HCT116 (cell line): ENCODE data around the gene MAMLD1.

Experiments
- CBX3 ChIP-seq: IDR thresholded peaks from 2 replicates; pipeline ENCODE4 v1.6.1; 2012; ENCODE audit warnings: low read depth
- EGR1 ChIP-seq: IDR thresholded peaks from 2 replicates; pipeline ENCODE4 v1.6.1; 2012; ENCODE audit warnings: low read depth
- EZH2 ChIP-seq: fragments of 200-600 bp; sonication (generic); IDR thresholded peaks from 2 replicates; pipeline ENCODE4 v1.6.1; 2017; ENCODE audit warnings: antibody characterized with exemption, mixed run types
- EZH2phosphoT487 ChIP-seq: fragments of 200-600 bp; IDR thresholded peaks from 2 replicates; pipeline ENCODE4 v1.6.1; 2018; ENCODE audit warnings: antibody characterized with exemption, borderline replicate concordance
- POLR2A ChIP-seq: IDR thresholded peaks from 2 replicates; pipeline ENCODE4 v1.7.0; 2011; ENCODE audit warnings: borderline replicate concordance; ENCODE audit not compliant: insufficient read depth, insufficient read length; ENCODE audit errors: extremely low read depth
- TF ChIP-seq, protein P1 (sequence below), 3 experiments: fragments of 200-600 bp in 1 of 3; sonication (generic) in 1 of 3; IDR thresholded peaks in 2 of 3; conservative IDR thresholded peaks in 1 of 3; 2 replicates each; pipeline ENCODE4 v1.5.1; 2012 to 2017; ENCODE audit warnings: low read depth in 2 of 3, low read length in 2 of 3, antibody characterized with exemption in 1 of 3, borderline replicate concordance in 1 of 3, control low read depth in 1 of 3, mild to moderate bottlenecking in 1 of 3, mixed read lengths in 1 of 3, mixed run types in 1 of 3, moderate library complexity in 1 of 3; ENCODE audit not compliant: insufficient read depth in 1 of 3

DNA sequence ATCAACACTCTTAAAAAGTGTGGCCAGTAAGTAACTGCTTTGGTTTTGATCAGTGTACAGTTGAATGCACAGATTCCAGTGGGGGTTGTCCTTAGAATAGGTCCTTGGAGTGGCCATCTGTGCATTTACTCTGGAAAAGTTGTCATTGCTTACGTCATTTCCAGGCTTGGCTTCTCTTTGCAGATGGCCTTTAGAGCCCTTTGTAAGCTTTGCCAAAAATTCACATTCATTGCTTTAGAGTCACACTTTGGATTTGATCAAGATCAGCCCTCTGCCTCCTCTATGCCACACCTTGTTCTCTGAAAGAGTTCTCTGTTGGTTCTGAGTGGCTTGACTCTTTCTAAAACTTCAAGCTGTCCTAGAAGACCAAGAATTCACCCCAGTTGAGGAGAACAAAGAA is 83.9 kb downstream of the MAMLD1 start:
- TF ChIP-seq, protein P1, sequence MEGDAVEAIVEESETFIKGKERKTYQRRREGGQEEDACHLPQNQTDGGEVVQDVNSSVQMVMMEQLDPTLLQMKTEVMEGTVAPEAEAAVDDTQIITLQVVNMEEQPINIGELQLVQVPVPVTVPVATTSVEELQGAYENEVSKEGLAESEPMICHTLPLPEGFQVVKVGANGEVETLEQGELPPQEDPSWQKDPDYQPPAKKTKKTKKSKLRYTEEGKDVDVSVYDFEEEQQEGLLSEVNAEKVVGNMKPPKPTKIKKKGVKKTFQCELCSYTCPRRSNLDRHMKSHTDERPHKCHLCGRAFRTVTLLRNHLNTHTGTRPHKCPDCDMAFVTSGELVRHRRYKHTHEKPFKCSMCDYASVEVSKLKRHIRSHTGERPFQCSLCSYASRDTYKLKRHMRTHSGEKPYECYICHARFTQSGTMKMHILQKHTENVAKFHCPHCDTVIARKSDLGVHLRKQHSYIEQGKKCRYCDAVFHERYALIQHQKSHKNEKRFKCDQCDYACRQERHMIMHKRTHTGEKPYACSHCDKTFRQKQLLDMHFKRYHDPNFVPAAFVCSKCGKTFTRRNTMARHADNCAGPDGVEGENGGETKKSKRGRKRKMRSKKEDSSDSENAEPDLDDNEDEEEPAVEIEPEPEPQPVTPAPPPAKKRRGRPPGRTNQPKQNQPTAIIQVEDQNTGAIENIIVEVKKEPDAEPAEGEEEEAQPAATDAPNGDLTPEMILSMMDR (IDR thresholded peaks at IDR 0.05 in 2 of 3, conservative IDR thresholded peaks at IDR 0.05 in 1 of 3; ENCODE audit: borderline replicate concordance in 1 of 3, insufficient read depth in 1 of 3, low read depth in 2 of 3, low read length in 2 of 3) = no peak
- no peak for TF ChIP-seq EZH2
- no peak for TF ChIP-seq EGR1
- no peak for TF ChIP-seq POLR2A
- no peak for TF ChIP-seq EZH2phosphoT487
- no peak for TF ChIP-seq CBX3
